ENCODE results near the gene MPDU1.
A peak's percentile ranks its signal among the peaks of the same experiment; 100 is the strongest.

The MPDU1 gene

DNA sequence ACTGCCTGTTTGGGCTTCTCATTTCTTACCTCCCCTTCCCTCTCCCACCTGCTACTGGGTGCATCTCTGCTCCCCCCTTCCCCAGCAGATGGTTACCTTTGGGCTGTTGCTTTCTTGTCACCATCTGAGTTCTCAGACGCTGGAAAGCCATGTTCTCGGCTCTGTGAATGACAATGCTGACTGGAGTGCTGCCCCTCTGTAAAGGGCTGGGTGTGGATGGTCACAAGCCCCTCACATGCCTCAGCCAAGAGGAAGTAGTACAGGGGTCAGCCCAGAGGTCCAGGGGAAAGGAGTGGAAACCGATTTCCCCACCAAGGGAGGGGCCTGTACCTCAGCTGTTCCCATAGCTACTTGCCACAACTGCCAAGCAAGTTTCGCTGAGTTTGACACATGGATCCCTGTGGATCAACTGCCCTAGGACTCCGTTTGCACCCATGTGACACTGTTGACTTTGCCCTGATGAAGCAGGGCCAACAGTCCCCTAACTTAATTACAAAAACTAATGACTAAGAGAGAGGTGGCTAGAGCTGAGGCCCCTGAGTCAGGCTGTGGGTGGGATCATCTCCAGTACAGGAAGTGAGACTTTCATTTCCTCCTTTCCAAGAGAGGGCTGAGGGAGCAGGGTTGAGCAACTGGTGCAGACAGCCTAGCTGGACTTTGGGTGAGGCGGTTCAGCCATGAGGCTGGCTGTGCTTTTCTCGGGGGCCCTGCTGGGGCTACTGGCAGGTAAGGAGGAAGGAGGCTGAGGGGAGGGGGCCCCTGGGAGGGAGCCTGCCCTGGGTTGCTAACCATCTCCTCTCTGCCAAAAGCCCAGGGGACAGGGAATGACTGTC, 4.4 kb upstream of the MPDU1 start, which contains the start of gene CD68:
Gene CD68 (plus strand): TSS at position 638 of the 833 bp plus-strand sequence. CDS start 40 bp downstream, at position 678.
- Histone ChIP-seq H3K36me3 (ENCODE audit: control insufficient read depth, insufficient read depth, low read length) (peaks cover 39% of the 10 kb centered on the region), H3K9me3 (ENCODE audit: control insufficient read depth, low read length) (no peaks in the 10 kb centered on the region), H3K27me3 (ENCODE audit: control insufficient read depth, insufficient read depth, low read length) (no peaks in the 10 kb centered on the region), H3K9ac (ENCODE audit: low read length) (peak within 1 kb of the TSS; percentile 87), H3K4me3 (ENCODE audit: low read length) (peak within 1 kb of the TSS; percentile 49), H3K4me1 (ENCODE audit: control insufficient read depth, insufficient read depth, low read length) (peaks cover 60% of the 10 kb centered on the region)

- Histone ChIP-seq H3K27me3 (ENCODE audit: control insufficient read depth, insufficient read depth, low read length) (no peaks in the 10 kb centered on the region), H3K4me1 (ENCODE audit: control insufficient read depth, insufficient read depth, low read length) (peaks cover 62% of the 10 kb centered on the region), H3K9me3 (ENCODE audit: control insufficient read depth, low read length) (no peaks in the 10 kb centered on the region), H3K36me3 (ENCODE audit: control insufficient read depth, insufficient read depth, low read length) (peaks cover 36% of the 10 kb centered on the region), H3K4me3 (ENCODE audit: low read length) (peak overlapping the region; percentile 49), H3K9ac (ENCODE audit: low read length) (peak overlapping the region; percentile 87)
Observed at GRCh38 chr17:7579834-7580603, 3.6 kb upstream of the MPDU1 start.

DNA sequence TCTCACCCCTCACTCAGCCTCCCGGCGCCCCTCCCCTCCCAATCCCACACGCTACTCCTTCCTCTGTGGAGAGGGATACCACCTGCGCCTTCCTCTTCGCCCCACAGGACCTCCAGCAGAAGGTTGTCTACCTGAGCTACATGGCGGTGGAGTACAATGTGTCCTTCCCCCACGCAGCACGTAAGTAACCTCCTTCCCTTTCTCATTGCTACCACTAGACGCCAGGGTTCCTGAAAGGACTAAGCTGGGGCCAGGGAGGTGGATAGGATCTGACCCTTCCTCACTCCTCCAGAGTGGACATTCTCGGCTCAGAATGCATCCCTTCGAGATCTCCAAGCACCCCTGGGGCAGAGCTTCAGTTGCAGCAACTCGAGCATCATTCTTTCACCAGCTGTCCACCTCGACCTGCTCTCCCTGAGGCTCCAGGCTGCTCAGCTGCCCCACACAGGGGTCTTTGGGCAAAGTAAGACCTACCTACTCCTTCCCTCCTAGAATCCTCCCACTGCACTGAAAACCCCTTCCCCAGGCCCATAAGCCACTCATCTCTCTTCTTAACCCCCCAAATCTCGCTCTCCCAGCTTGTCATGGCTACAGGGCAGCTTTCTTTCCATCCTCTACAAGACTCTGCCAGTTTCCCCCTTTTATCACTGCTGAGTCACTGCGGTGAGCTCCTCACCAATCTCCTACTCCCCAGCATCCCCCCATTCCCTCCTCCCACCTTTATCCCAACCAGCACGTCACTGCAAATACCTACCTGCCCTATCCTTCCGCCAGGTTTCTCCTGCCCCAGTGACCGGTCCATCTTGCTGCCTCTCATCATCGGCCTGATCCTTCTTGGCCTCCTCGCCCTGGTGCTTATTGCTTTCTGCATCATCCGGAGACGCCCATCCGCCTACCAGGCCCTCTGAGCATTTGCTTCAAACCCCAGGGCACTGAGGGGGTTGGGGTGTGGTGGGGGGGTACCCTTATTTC, 2.8 kb upstream of the MPDU1 start:
- peak overlapping the region; percentile 87 for H3K9ac ChIP-seq (ENCODE audit: low read length)

GRCh38 chr17:7582396-7583252, 1.0 kb upstream of the MPDU1 start:
- Histone ChIP-seq H3K4me1 (ENCODE audit: control insufficient read depth, insufficient read depth, low read length) (peaks cover 59% of the 10 kb centered on the region), H3K36me3 (ENCODE audit: control insufficient read depth, insufficient read depth, low read length) (peaks cover 13% of the 10 kb centered on the region), H3K4me3 (ENCODE audit: low read length) (peak overlapping the region; percentile 90), H3K9me3 (ENCODE audit: control insufficient read depth, low read length) (no peaks in the 10 kb centered on the region), H3K27me3 (ENCODE audit: control insufficient read depth, insufficient read depth, low read length) (no peaks in the 10 kb centered on the region), H3K9ac (ENCODE audit: low read length) (peak overlapping the region; percentile 94)

More for the DNA sequence above, 2.8 kb upstream of the MPDU1 start:
- peaks cover 63% of the 10 kb centered on the region for H3K4me1 ChIP-seq (ENCODE audit: control insufficient read depth, insufficient read depth, low read length)
- peaks cover 28% of the 10 kb centered on the region for H3K36me3 ChIP-seq (ENCODE audit: control insufficient read depth, insufficient read depth, low read length)
- H3K9me3 ChIP-seq (ENCODE audit: control insufficient read depth, low read length) = no peaks in the 10 kb centered on the region
- peak overlapping the region; percentile 49 for H3K4me3 ChIP-seq (ENCODE audit: low read length)
- no peaks in the 10 kb centered on the region for H3K27me3 ChIP-seq (ENCODE audit: control insufficient read depth, insufficient read depth, low read length)

GRCh38 chr17:7586673-7587419, 3.2 kb downstream of the MPDU1 start:
- no peak overlapping the region for H3K4me3 ChIP-seq (ENCODE audit: low read length)

DNA sequence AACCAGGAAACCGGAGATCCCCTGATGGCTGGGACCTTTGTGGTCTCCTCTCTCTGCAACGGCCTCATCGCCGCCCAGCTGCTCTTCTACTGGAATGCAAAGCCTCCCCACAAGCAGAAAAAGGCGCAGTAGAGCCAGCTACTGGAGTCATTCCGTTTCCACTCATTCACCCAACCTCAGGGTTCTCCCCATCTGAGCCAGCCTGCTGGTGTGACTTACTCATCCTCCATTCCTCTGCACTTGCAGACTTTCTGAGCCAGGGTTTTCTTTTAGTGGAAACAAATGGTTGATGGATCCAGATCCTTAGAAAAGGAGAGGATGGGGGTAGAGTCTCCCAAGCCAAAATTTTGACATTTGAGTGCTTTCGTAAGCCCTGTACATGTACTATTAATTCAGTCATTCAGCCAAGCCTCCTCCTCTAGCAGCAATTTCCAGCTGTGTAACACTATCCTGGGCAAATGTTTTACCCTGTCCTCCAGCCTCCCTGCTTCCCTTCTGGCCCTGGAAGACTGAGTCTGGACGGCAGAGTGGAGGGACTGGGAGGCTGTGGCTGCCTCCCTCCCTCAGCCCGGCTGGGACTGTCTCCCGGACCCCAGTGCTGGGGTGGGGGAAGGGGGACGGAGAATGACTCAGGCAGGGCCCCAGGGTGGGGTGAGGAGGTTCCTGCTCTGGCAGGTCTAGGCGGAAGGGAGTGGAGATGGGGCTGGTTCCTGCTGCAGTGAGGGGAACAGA, 3.9 kb downstream of the MPDU1 start:
- Histone ChIP-seq H3K4me1 (ENCODE audit: control insufficient read depth, insufficient read depth, low read length) (peaks cover 40% of the 10 kb centered on the region), H3K4me3 (ENCODE audit: low read length) (no peak overlapping the region), H3K9ac (ENCODE audit: low read length) (no peak overlapping the region), H3K9me3 (ENCODE audit: control insufficient read depth, low read length) (no peaks in the 10 kb centered on the region), H3K27me3 (ENCODE audit: control insufficient read depth, insufficient read depth, low read length) (no peaks in the 10 kb centered on the region), H3K36me3 (ENCODE audit: control insufficient read depth, insufficient read depth, low read length) (peaks cover 1% of the 10 kb centered on the region)

More at GRCh38 chr17:7586673-7587419, 3.2 kb downstream of the MPDU1 start:
- no peak overlapping the region for H3K9ac ChIP-seq (ENCODE audit: low read length)
- no peaks in the 10 kb centered on the region for H3K27me3 ChIP-seq (ENCODE audit: control insufficient read depth, insufficient read depth, low read length)
- no peaks in the 10 kb centered on the region for H3K9me3 ChIP-seq (ENCODE audit: control insufficient read depth, low read length)
- no peaks in the 10 kb centered on the region for H3K36me3 ChIP-seq (ENCODE audit: control insufficient read depth, insufficient read depth, low read length)
- peaks cover 47% of the 10 kb centered on the region for H3K4me1 ChIP-seq (ENCODE audit: control insufficient read depth, insufficient read depth, low read length)

- H3K9me3 ChIP-seq (ENCODE audit: control insufficient read depth, low read length) = no peaks in the 10 kb centered on the region
- H3K36me3 ChIP-seq (ENCODE audit: control insufficient read depth, insufficient read depth, low read length) = peaks cover 12% of the 10 kb centered on the region
- H3K4me1 ChIP-seq (ENCODE audit: control insufficient read depth, insufficient read depth, low read length) = peaks cover 30% of the 10 kb centered on the region
- H3K9ac ChIP-seq (ENCODE audit: low read length) = peak overlapping the region; percentile 50
- H3K4me3 ChIP-seq (ENCODE audit: low read length) = no peak overlapping the region
- H3K27me3 ChIP-seq (ENCODE audit: control insufficient read depth, insufficient read depth, low read length) = no peaks in the 10 kb centered on the region
Observed at GRCh38 chr17:7588553-7589203, 5.0 kb downstream of the MPDU1 start.

- no peaks in the 10 kb centered on the region for H3K27me3 ChIP-seq (ENCODE audit: control insufficient read depth, insufficient read depth, low read length)
- no peaks in the 10 kb centered on the region for H3K9me3 ChIP-seq (ENCODE audit: control insufficient read depth, low read length)
- H3K4me3 ChIP-seq (ENCODE audit: low read length) = no peak overlapping the region
- H3K9ac ChIP-seq (ENCODE audit: low read length) = peak overlapping the region; percentile 50
- H3K36me3 ChIP-seq (ENCODE audit: control insufficient read depth, insufficient read depth, low read length) = peaks cover 15% of the 10 kb centered on the region
- peaks cover 28% of the 10 kb centered on the region for H3K4me1 ChIP-seq (ENCODE audit: control insufficient read depth, insufficient read depth, low read length)
Observed at GRCh38 chr17:7589204-7589868, 5.7 kb downstream of the MPDU1 start.

- Histone ChIP-seq H3K9me3 (ENCODE audit: control insufficient read depth, low read length) (no peaks in the 10 kb centered on the region), H3K4me3 (ENCODE audit: low read length) (no peak within 1 kb of the TSS), H3K4me1 (ENCODE audit: control insufficient read depth, insufficient read depth, low read length) (peaks cover 20% of the 10 kb centered on the region), H3K36me3 (ENCODE audit: control insufficient read depth, insufficient read depth, low read length) (peaks cover 15% of the 10 kb centered on the region), H3K27me3 (ENCODE audit: control insufficient read depth, insufficient read depth, low read length) (no peaks in the 10 kb centered on the region), H3K9ac (ENCODE audit: low read length) (peak within 1 kb of the TSS; percentile 50)
Observed at GRCh38 chr17:7589891-7590691, 6.4 kb downstream of the MPDU1 start, which contains the start of gene SOX15. TSS of gene SOX15 (minus strand) at chr17:7590094. CDS start at chr17:7589676, 418 bp downstream.

Data from mucosa of stomach (tissue), 1 donor.